HCT116 (cell line): Measurements from ENCODE around the gene KCNG1. TPM values are rescaled to one million over a fixed set of nuclear protein-coding genes. Genes with fewer than 3 reads are reported as not detected.

ENCODE experiments used
- ATAC-seq: fragments of 200-7000 bp; cut with Tn5 transposase; 2 replicates; pipeline ENCODE4 v1.9.1; 2020; ENCODE audit warnings: mild to moderate bottlenecking, moderate library complexity
- BruUV-seq: library from RNA; stranded (reverse); fragments of 400-500 nt; replicated peaks from 2 replicates; lab custom pipeline; 2021; lab: Mats Ljungman, UMichigan
- CTCF ChIA-PET: fragments of 300-600 bp; sonication (Branson Sonifier 250); formaldehyde crosslinking; loops from one replicate; lab custom pipeline; 2021; ENCODE audit warnings: antibody characterized with exemption; lab: Charles Lee
- POLR2A ChIA-PET: fragments of 300-600, 350-600 bp; sonication (Branson Sonifier 250); formaldehyde crosslinking; loops from one replicate; lab custom pipeline; 2021; ENCODE audit warnings: antibody characterized with exemption; lab: Charles Lee
- RAD21 ChIA-PET, 2 experiments: fragments of 300-600 bp; sonication (Branson Sonifier 250); formaldehyde crosslinking; loops; one replicate each; lab custom pipeline; 2023; ENCODE audit warnings: low total read pairs in 2 of 2; ENCODE audit not compliant: uncharacterized antibody in 2 of 2, unreplicated experiment in 2 of 2, low non-redundant PET in 1 of 2; lab: Charles Lee
- DNase-seq: peaks from one replicate; pipeline ENCODE4 v3.0.0-alpha.2; 2010; ENCODE audit warnings: low read depth, low spot score
- H2AFZ ChIP-seq: fragments of 200-600 bp; shearing (Covaris generic), sonication (generic); 2 replicates; pipeline ENCODE4 v1.6.1; 2017; ENCODE audit warnings: low read depth, mixed run types, mixed read lengths, antibody characterized with exemption, low read length; ENCODE audit not compliant: poor library complexity, severe bottlenecking
- H3K27ac ChIP-seq: 2 replicates; pipeline ENCODE4 v1.5.1; 2012; ENCODE audit warnings: low read depth, low read length
- H3K27me3 ChIP-seq: fragments of 200-600 bp; sonication (generic); 2 replicates; pipeline ENCODE4 v1.6.1; 2016; ENCODE audit warnings: mixed run types, low read length, mixed read lengths; ENCODE audit not compliant: insufficient read depth
- H3K36me3 ChIP-seq, 2 experiments: fragments of 200-500 bp in 1 of 2; fragments of 200-600 bp in 1 of 2; sonication (Bioruptor generic) in 1 of 2; sonication (generic) in 1 of 2; 2 replicates each; pipeline versions ENCODE4 v1.5.1 to v1.6.1; 2014 to 2016; ENCODE audit warnings: low read length in 2 of 2, inconsistent platforms in 1 of 2, mixed read lengths in 1 of 2, mixed run types in 1 of 2; ENCODE audit not compliant: insufficient read depth in 2 of 2, control insufficient read depth in 1 of 2
- H3K4me1 ChIP-seq, 2 experiments: fragments of 200-600 bp in 1 of 2; sonication (generic) in 1 of 2; 2 replicates each; pipeline versions ENCODE4 v1.5.1 to v1.6.1; 2012 to 2017; ENCODE audit warnings: low read length in 2 of 2, inconsistent platforms in 1 of 2, mild to moderate bottlenecking in 1 of 2, mixed read lengths in 1 of 2, mixed run types in 1 of 2, moderate library complexity in 1 of 2; ENCODE audit not compliant: insufficient read depth in 2 of 2, control insufficient read depth in 1 of 2
- H3K4me2 ChIP-seq: fragments of 200-600 bp; sonication (generic); 2 replicates; pipeline ENCODE4 v1.6.1; 2017; ENCODE audit warnings: mixed run types, low read length, mixed read lengths
- H3K4me3 ChIP-seq, 2 experiments: fragments of 200-600 bp in 1 of 2; sonication (generic) in 1 of 2; replicated peaks in 1 of 2; 2 replicates each; pipeline ENCODE4 v1.5.1; 2011 to 2016; ENCODE audit warnings: low read length in 2 of 2, control low read depth in 1 of 2, low read depth in 1 of 2, mild to moderate bottlenecking in 1 of 2, mixed read lengths in 1 of 2, mixed run types in 1 of 2
- H3K79me2 ChIP-seq: fragments of 200-600 bp; sonication (generic); 2 replicates; pipeline ENCODE4 v1.6.1; 2017; ENCODE audit warnings: mild to moderate bottlenecking, mixed run types, low read length, moderate library complexity, mixed read lengths; ENCODE audit not compliant: insufficient read depth
- H3K9ac ChIP-seq: fragments of 200-600 bp; sonication (generic); 2 replicates; pipeline ENCODE4 v1.6.1; 2016; ENCODE audit warnings: low read length, mixed read lengths
- H3K9me2 ChIP-seq: fragments of 200-600 bp; sonication (generic), shearing (Covaris generic); 2 replicates; pipeline ENCODE4 v1.6.1; 2017; ENCODE audit warnings: mixed run types, mild to moderate bottlenecking, moderate library complexity; ENCODE audit not compliant: insufficient read depth
- H3K9me3 ChIP-seq, 2 experiments: fragments of 200-500 bp in 1 of 2; fragments of 200-600 bp in 1 of 2; sonication (Bioruptor generic) in 1 of 2; sonication (generic) in 1 of 2; 2 replicates each; pipeline ENCODE4 v1.6.1; 2014 to 2017; ENCODE audit warnings: low read length in 2 of 2, mixed read lengths in 2 of 2, inconsistent platforms in 1 of 2, low read depth in 1 of 2, mild to moderate bottlenecking in 1 of 2, mixed run types in 1 of 2, moderate library complexity in 1 of 2; ENCODE audit not compliant: control insufficient read depth in 1 of 2, insufficient read depth in 1 of 2
- H4K20me1 ChIP-seq: fragments of 200-600 bp; sonication (generic), shearing (Covaris generic); 2 replicates; pipeline ENCODE4 v1.6.1; 2017; ENCODE audit warnings: mixed run types, mild to moderate bottlenecking, moderate library complexity; ENCODE audit not compliant: insufficient read depth
- CTCF ChIP-seq, 3 experiments: fragments of 200-600 bp in 1 of 3; sonication (generic) in 1 of 3; IDR thresholded peaks in 2 of 3; conservative IDR thresholded peaks in 1 of 3; 2 replicates each; pipeline ENCODE4 v1.5.1; 2012 to 2017; ENCODE audit warnings: low read depth in 2 of 3, low read length in 2 of 3, antibody characterized with exemption in 1 of 3, borderline replicate concordance in 1 of 3, control low read depth in 1 of 3, mild to moderate bottlenecking in 1 of 3, mixed read lengths in 1 of 3, mixed run types in 1 of 3, moderate library complexity in 1 of 3; ENCODE audit not compliant: insufficient read depth in 1 of 3
- EGR1 ChIP-seq: IDR thresholded peaks from 2 replicates; pipeline ENCODE4 v1.6.1; 2012; ENCODE audit warnings: low read depth
- JUND ChIP-seq: IDR thresholded peaks from 2 replicates; pipeline ENCODE4 v1.6.1; 2012
- MAX ChIP-seq: IDR thresholded peaks from 2 replicates; pipeline ENCODE4 v1.6.1; 2012
- POLR2A ChIP-seq: IDR thresholded peaks from 2 replicates; pipeline ENCODE4 v1.7.0; 2011; ENCODE audit warnings: borderline replicate concordance; ENCODE audit not compliant: insufficient read depth, insufficient read length; ENCODE audit errors: extremely low read depth
- POLR2AphosphoS5 ChIP-seq: IDR thresholded peaks from 2 replicates; pipeline ENCODE4 v1.6.1; 2011; ENCODE audit warnings: mild to moderate bottlenecking, low read depth, low read length, moderate library complexity
- SRF ChIP-seq: IDR thresholded peaks from 2 replicates; pipeline ENCODE4 v1.6.1; 2012; ENCODE audit warnings: low read depth
- YY1 ChIP-seq: IDR thresholded peaks from 2 replicates; pipeline ENCODE4 v1.6.1; 2011; ENCODE audit warnings: low read length, low read depth, moderate library complexity, mild to moderate bottlenecking; ENCODE audit not compliant: insufficient replicate concordance; ENCODE audit errors: extremely low read depth
- ZBTB33 ChIP-seq: IDR thresholded peaks from 2 replicates; pipeline ENCODE4 v1.6.1; 2011; ENCODE audit warnings: mild to moderate bottlenecking, low read length, moderate library complexity; ENCODE audit not compliant: insufficient replicate concordance; ENCODE audit errors: extremely low read depth
- ZFX ChIP-seq: fragments of 450-650 bp; IDR thresholded peaks from 2 replicates; pipeline ENCODE4 v1.6.1; 2017
- intact Hi-C: fragments of 100-400 bp; cut with micrococcal nuclease; formaldehyde crosslinking; loops from 2 replicates; pipeline ENCODE4 v1.10.0; 2022
- total RNA-seq: library from RNA; stranded (reverse); gene quantifications from one replicate; pipeline ENCODE4 v1.2.1, GENCODE V29; 2021; ENCODE audit not compliant: unreplicated experiment

Gene KCNG1
- total RNA-seq, 1 experiment from 2014 or later, result 54.6 TPM

GRCh38 chr20:51027035-51027795 lies 4.3 kb upstream of the KCNG1 start:
- no peak overlapping the region for H2AFZ ChIP-seq
- CTCF ChIA-PET, result interaction anchor here (0.9 to 1.4 kb wide), 2 partner anchors 12 to 40 kb away, joined by 3 to 4 read pairs; no protein-coding TSS in a partner anchor
- RAD21 ChIA-PET, result no interaction called here
- H3K4me1 ChIP-seq, result peaks cover 0 to 9% of the 10 kb centered on the region in 2 experiments; a peak in 2 of 4 replicates
- H3K4me2 ChIP-seq, result no peak overlapping the region
- DNase-seq (no peak), ATAC-seq (no peak)
- POLR2A ChIA-PET, result interaction anchor here (1.2 kb wide), 1 partner anchor 10 kb away, joined by 3 read pairs; no protein-coding TSS in a partner anchor
- no peaks in the 10 kb centered on the region for H4K20me1 ChIP-seq
- no peak overlapping the region for H3K9ac ChIP-seq
- H3K27ac ChIP-seq, result no peak overlapping the region
- intact Hi-C loops, result no loop called here
- H3K4me3 ChIP-seq, result no peak overlapping the region
- H3K27me3 ChIP-seq, result peaks cover 41% of the 10 kb centered on the region
- no TSS peak for BruUV-seq
- H3K9me3 ChIP-seq, result peaks cover 0 to 5% of the 10 kb centered on the region in 2 experiments; a peak in 1 of 4 replicates
- no peak for TF ChIP-seq POLR2AphosphoS5
- no peak for TF ChIP-seq JUND
- no peak for TF ChIP-seq ZBTB33
- no peak for TF ChIP-seq EGR1
- TF ChIP-seq POLR2A, result no peak
- TF ChIP-seq SRF, result no peak
- TF ChIP-seq ZFX, result no peak
- TF ChIP-seq YY1, result no peak
- no peak for TF ChIP-seq CTCF (IDR thresholded peaks at IDR 0.05 in 2 of 3, conservative IDR thresholded peaks at IDR 0.05 in 1 of 3; ENCODE audit: borderline replicate concordance in 1 of 3, insufficient read depth in 1 of 3, low read depth in 2 of 3, low read length in 2 of 3)
- no peak for TF ChIP-seq MAX
- TF ChIP-seq, all 23 proteins: peak for 0
- Histone ChIP-seq H3K79me2 (peaks cover 4% of the 10 kb centered on the region), H3K36me3 (no peaks in the 10 kb centered on the region), H3K9me2 (no peaks in the 10 kb centered on the region)
